ENCODE measurements around the gene CREB3. TPM values are rescaled to one million over a fixed set of nuclear protein-coding genes. Genes with fewer than 3 reads are reported as not detected.

CREB3 gene
- polyA plus RNA-seq, 3 donors: 17.4 to 38.7 (median 32.2) TPM

DNA sequence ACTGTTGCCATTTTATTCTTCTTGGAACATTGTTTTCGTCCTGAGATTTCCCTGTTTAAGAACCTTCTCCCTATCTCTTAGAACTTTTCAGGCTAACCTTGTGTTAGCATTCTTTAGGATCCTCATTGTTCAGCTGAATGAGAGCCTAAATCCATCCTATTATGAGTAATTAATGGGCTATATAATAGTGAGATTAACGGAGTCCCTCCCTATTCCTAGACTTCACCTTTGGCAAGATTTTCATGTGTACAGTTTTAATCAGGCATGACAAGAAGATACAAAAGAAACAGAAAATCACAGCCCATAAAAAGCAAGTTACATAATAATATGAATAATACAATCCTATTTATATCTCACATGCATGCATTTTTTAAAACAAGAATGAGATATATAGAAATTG lies 30.7 kb downstream of the CREB3 start:
- H3K27ac Mint-ChIP-seq: no peak overlapping the region
- intact Hi-C loops (cut with micrococcal nuclease): no loop called here
- no peak overlapping the region for H2AFZ ChIP-seq (ENCODE audit: insufficient read depth, low read depth, low read length, poor library complexity, severe bottlenecking)
- H3K4me2 ChIP-seq (replicated peaks; ENCODE audit: extremely low read depth, low read length, poor library complexity, severe bottlenecking): no peak overlapping the region
- H3K9me3 ChIP-seq (replicated peaks in 1 of 2; ENCODE audit: control insufficient read depth in 1 of 2, insufficient read depth in 1 of 2, low read length in 2 of 2): no peaks in the 10 kb centered on the region
- H3K36me3 ChIP-seq (replicated peaks in 1 of 2; ENCODE audit: control insufficient read depth in 1 of 2, insufficient read depth in 2 of 2, low read length in 2 of 2): no peaks in the 10 kb centered on the region
- DNase-seq: no peak
- no peaks in the 10 kb centered on the region for H3K36me3 Mint-ChIP-seq
- H3K4me1 ChIP-seq (ENCODE audit: control insufficient read depth in 1 of 2, insufficient read depth in 2 of 2, low read length in 2 of 2): peaks cover 7 to 10% of the 10 kb centered on the region in 2 donors
- H3K4me1 Mint-ChIP-seq: peaks cover 19% of the 10 kb centered on the region
- H3K4me3 Mint-ChIP-seq: no peak overlapping the region
- H3K79me2 ChIP-seq (ENCODE audit: insufficient read depth, low read length): no peaks in the 10 kb centered on the region
- no peak overlapping the region for H3K27ac ChIP-seq (ENCODE audit: low read depth in 1 of 2, low read length in 2 of 2)
- TF ChIP-seq, protein P1, sequence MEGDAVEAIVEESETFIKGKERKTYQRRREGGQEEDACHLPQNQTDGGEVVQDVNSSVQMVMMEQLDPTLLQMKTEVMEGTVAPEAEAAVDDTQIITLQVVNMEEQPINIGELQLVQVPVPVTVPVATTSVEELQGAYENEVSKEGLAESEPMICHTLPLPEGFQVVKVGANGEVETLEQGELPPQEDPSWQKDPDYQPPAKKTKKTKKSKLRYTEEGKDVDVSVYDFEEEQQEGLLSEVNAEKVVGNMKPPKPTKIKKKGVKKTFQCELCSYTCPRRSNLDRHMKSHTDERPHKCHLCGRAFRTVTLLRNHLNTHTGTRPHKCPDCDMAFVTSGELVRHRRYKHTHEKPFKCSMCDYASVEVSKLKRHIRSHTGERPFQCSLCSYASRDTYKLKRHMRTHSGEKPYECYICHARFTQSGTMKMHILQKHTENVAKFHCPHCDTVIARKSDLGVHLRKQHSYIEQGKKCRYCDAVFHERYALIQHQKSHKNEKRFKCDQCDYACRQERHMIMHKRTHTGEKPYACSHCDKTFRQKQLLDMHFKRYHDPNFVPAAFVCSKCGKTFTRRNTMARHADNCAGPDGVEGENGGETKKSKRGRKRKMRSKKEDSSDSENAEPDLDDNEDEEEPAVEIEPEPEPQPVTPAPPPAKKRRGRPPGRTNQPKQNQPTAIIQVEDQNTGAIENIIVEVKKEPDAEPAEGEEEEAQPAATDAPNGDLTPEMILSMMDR (IDR thresholded peaks at IDR 0.05): no peak
- H3K27me3 Mint-ChIP-seq (ENCODE audit: low read depth in 3 of 3): peaks cover 0 to 4% (median 2%) of the 10 kb centered on the region in 3 donors
- H4K20me1 ChIP-seq (ENCODE audit: insufficient read depth, low read length): no peaks in the 10 kb centered on the region
- no CpG with 5 or more reads among the region's 2 CpGs for WGBS (ENCODE audit: insufficient coverage)
- no peak overlapping the region for H3K9ac ChIP-seq (ENCODE audit: insufficient read depth, low read length, poor library complexity, severe bottlenecking)
- H3K4me3 ChIP-seq (replicated peaks in 1 of 3; ENCODE audit: low read depth in 2 of 3, low read length in 3 of 3): no peak overlapping the region
- peaks cover 0 to 3% (median 3%) of the 10 kb centered on the region in 7 donors for H3K9me3 Mint-ChIP-seq
- H3K27me3 ChIP-seq (ENCODE audit: control insufficient read depth in 2 of 2, insufficient read depth in 2 of 2, low read length in 2 of 2): no peaks in the 10 kb centered on the region

- DNase-seq: no peak
- no peak overlapping the region for H3K27ac Mint-ChIP-seq
- Histone ChIP-seq H2AFZ (ENCODE audit: insufficient read depth, low read depth, low read length, poor library complexity, severe bottlenecking) (no peak overlapping the region), H3K27me3 (ENCODE audit: control insufficient read depth in 2 of 2, insufficient read depth in 2 of 2, low read length in 2 of 2) (no peaks in the 10 kb centered on the region), H3K36me3 (replicated peaks in 1 of 2; ENCODE audit: control insufficient read depth in 1 of 2, insufficient read depth in 2 of 2, low read length in 2 of 2) (no peaks in the 10 kb centered on the region), H3K4me2 (replicated peaks; ENCODE audit: extremely low read depth, low read length, poor library complexity, severe bottlenecking) (no peak overlapping the region), H3K9ac (ENCODE audit: insufficient read depth, low read length, poor library complexity, severe bottlenecking) (no peak overlapping the region), H3K27ac (ENCODE audit: low read depth in 1 of 2, low read length in 2 of 2) (no peak overlapping the region), H3K4me3 (replicated peaks in 1 of 3; ENCODE audit: low read depth in 2 of 3, low read length in 3 of 3) (no peak overlapping the region), H3K4me1 (ENCODE audit: control insufficient read depth in 1 of 2, insufficient read depth in 2 of 2, low read length in 2 of 2) (peaks cover 1 to 3% of the 10 kb centered on the region in 2 donors), H3K79me2 (ENCODE audit: insufficient read depth, low read length) (no peaks in the 10 kb centered on the region), H3K9me3 (replicated peaks in 1 of 2; ENCODE audit: control insufficient read depth in 1 of 2, insufficient read depth in 1 of 2, low read length in 2 of 2) (no peaks in the 10 kb centered on the region), H4K20me1 (ENCODE audit: insufficient read depth, low read length) (no peaks in the 10 kb centered on the region)
- TF ChIP-seq, protein P1 (IDR thresholded peaks at IDR 0.05): no peak
- H3K36me3 Mint-ChIP-seq: no peaks in the 10 kb centered on the region
- peaks cover 0 to 3% (median 3%) of the 10 kb centered on the region in 7 donors for H3K9me3 Mint-ChIP-seq
- WGBS (ENCODE audit: insufficient coverage): no CpG with 5 or more reads among the region's 1 CpG
- H3K4me3 Mint-ChIP-seq: no peak overlapping the region
- intact Hi-C loops (cut with micrococcal nuclease): no loop called here
- H3K4me1 Mint-ChIP-seq: peaks cover 13% of the 10 kb centered on the region
- peaks cover 0 to 4% (median 2%) of the 10 kb centered on the region in 3 donors for H3K27me3 Mint-ChIP-seq (ENCODE audit: low read depth in 3 of 3)
Measured at GRCh38 chr9:35763803-35764202, 31.3 kb downstream of the CREB3 start.
